ENCODE measurements around the gene ARMC7.

- TF ChIP-seq CTCF (IDR thresholded peaks at IDR 0.05): no peak
- no peak for TF ChIP-seq POLR2A (IDR thresholded peaks at IDR 0.05)
Measured at GRCh38 chr17:75159196-75160031, 49.6 kb downstream of the ARMC7 start.
